OCI-LY1 (cell line): ENCODE data around the gene ZC3H10.

Source experiments
- H2AFZ ChIP-seq: fragments of 200-600 bp; sonication (generic), shearing (Covaris generic); 2 replicates; pipeline ENCODE4 v1.6.0; 2014; ENCODE audit warnings: antibody characterized with exemption, mild to moderate bottlenecking, low read length
- H3F3A ChIP-seq: fragments of 200-600 bp; sonication (generic), shearing (Covaris generic); 2 replicates; pipeline ENCODE4 v1.6.0; 2014; ENCODE audit warnings: mild to moderate bottlenecking, antibody characterized with exemption, low read length, moderate library complexity; ENCODE audit not compliant: insufficient read depth
- H3K27ac ChIP-seq: fragments of 200-600 bp; sonication (generic); 2 replicates; pipeline ENCODE4 v1.5.1; 2014; ENCODE audit warnings: low read length, mixed run types, mild to moderate bottlenecking, low read depth; ENCODE audit not compliant: poor library complexity, severe bottlenecking
- H3K27me3 ChIP-seq: fragments of 200-600 bp; sonication (generic); 2 replicates; pipeline ENCODE4 v1.6.0; 2014; ENCODE audit warnings: antibody characterized with exemption, mild to moderate bottlenecking, low read length, moderate library complexity; ENCODE audit not compliant: insufficient read depth
- H3K36me3 ChIP-seq: fragments of 200-600 bp; sonication (generic); 2 replicates; pipeline ENCODE4 v1.6.1; 2014; ENCODE audit warnings: mild to moderate bottlenecking, antibody characterized with exemption, low read length, moderate library complexity, mixed read lengths; ENCODE audit not compliant: insufficient read depth
- H3K4me1 ChIP-seq: fragments of 200-600 bp; sonication (generic); 2 replicates; pipeline ENCODE4 v1.5.1; 2014; ENCODE audit warnings: mild to moderate bottlenecking, low read length, moderate library complexity; ENCODE audit not compliant: insufficient read depth, severe bottlenecking
- H3K4me2 ChIP-seq: fragments of 200-600 bp; sonication (generic), shearing (Covaris generic); 2 replicates; pipeline ENCODE4 v1.6.1; 2014; ENCODE audit warnings: low read length
- H3K4me3 ChIP-seq: fragments of 200-600 bp; sonication (generic); 2 replicates; pipeline ENCODE4 v1.5.1; 2014; ENCODE audit warnings: low read length, low read depth, mild to moderate bottlenecking, mixed read lengths; ENCODE audit not compliant: poor library complexity, severe bottlenecking
- H3K79me2 ChIP-seq: fragments of 200-600 bp; shearing (Covaris generic); 2 replicates; pipeline ENCODE4 v1.6.1; 2016; ENCODE audit warnings: mixed run types, low read length, mixed read lengths; ENCODE audit not compliant: insufficient read depth
- H3K9ac ChIP-seq: fragments of 200-600 bp; sonication (generic), shearing (Covaris generic); 2 replicates; pipeline ENCODE4 v1.6.1; 2014; ENCODE audit warnings: mild to moderate bottlenecking, low read length, mixed read lengths
- H3K9me2 ChIP-seq: fragments of 200-600 bp; sonication (generic), shearing (Covaris generic); 2 replicates; pipeline ENCODE4 v1.6.1; 2014; ENCODE audit warnings: low read depth, mild to moderate bottlenecking, low read length, mixed read lengths
- H3K9me3 ChIP-seq: fragments of 200-600 bp; shearing (Covaris generic); 2 replicates; pipeline ENCODE4 v1.6.1; 2014; ENCODE audit warnings: low read length, mixed read lengths
- H4K20me1 ChIP-seq: fragments of 200-600 bp; sonication (generic), shearing (Covaris generic); 2 replicates; pipeline ENCODE4 v1.6.0; 2016; ENCODE audit warnings: mild to moderate bottlenecking, low read length; ENCODE audit not compliant: insufficient read depth
- CTCF ChIP-seq: fragments of 200-600 bp; sonication (generic), shearing (Covaris generic); IDR thresholded peaks from 2 replicates; pipeline ENCODE4 v1.5.1; 2017; ENCODE audit warnings: mild to moderate bottlenecking, antibody characterized with exemption, low read length, moderate library complexity, mixed read lengths
- EZH2 ChIP-seq: fragments of 200-600 bp; sonication (generic), shearing (Covaris generic); IDR thresholded peaks from 2 replicates; pipeline ENCODE4 v1.8.0; 2017; ENCODE audit warnings: borderline replicate concordance, mixed run types, mild to moderate bottlenecking, antibody characterized with exemption, low read length, moderate library complexity, mixed read lengths

ZC3H10 gene

GRCh38 chr12:56122637-56123036 is 4.6 kb downstream of the ZC3H10 start:
- peaks cover 51% of the 10 kb centered on the region for H3K4me1 ChIP-seq
- peaks cover 14% of the 10 kb centered on the region; the same call in 1 of the 2 replicates for H3K36me3 ChIP-seq
- H3K4me2 ChIP-seq, result no peak overlapping the region
- no peaks in the 10 kb centered on the region for H4K20me1 ChIP-seq
- no peak overlapping the region for H3K9ac ChIP-seq
- peaks cover 11% of the 10 kb centered on the region for H3F3A ChIP-seq
- no peak overlapping the region for H3K27ac ChIP-seq
- H3K79me2 ChIP-seq, result no peaks in the 10 kb centered on the region
- no peak overlapping the region for H3K4me3 ChIP-seq
- no peaks in the 10 kb centered on the region for H3K27me3 ChIP-seq
- no peaks in the 10 kb centered on the region for H3K9me2 ChIP-seq
- H3K9me3 ChIP-seq, result no peaks in the 10 kb centered on the region
- no peak for TF ChIP-seq CTCF
- no peak for TF ChIP-seq EZH2
- H2AFZ ChIP-seq, result no peak overlapping the region

- peaks cover 45% of the 10 kb centered on the region for H3K4me1 ChIP-seq
- TF ChIP-seq CTCF (no peak), EZH2 (no peak)
- no peak overlapping the region for H2AFZ ChIP-seq
- peaks cover 11% of the 10 kb centered on the region for H3F3A ChIP-seq
- no peaks in the 10 kb centered on the region for H3K9me2 ChIP-seq
- H3K4me3 ChIP-seq, result no peak overlapping the region
- H3K9me3 ChIP-seq, result no peaks in the 10 kb centered on the region
- H3K9ac ChIP-seq, result no peak overlapping the region; the same call in 1 of the 2 replicates
- H3K27me3 ChIP-seq, result no peaks in the 10 kb centered on the region
- H3K27ac ChIP-seq, result no peak overlapping the region
- peaks cover 12% of the 10 kb centered on the region; the same call in 1 of the 2 replicates for H3K36me3 ChIP-seq
- H4K20me1 ChIP-seq, result no peaks in the 10 kb centered on the region
- H3K4me2 ChIP-seq, result no peak overlapping the region
- no peaks in the 10 kb centered on the region for H3K79me2 ChIP-seq
Observed at GRCh38 chr12:56124133-56124532, 6.1 kb downstream of the ZC3H10 start.

DNA sequence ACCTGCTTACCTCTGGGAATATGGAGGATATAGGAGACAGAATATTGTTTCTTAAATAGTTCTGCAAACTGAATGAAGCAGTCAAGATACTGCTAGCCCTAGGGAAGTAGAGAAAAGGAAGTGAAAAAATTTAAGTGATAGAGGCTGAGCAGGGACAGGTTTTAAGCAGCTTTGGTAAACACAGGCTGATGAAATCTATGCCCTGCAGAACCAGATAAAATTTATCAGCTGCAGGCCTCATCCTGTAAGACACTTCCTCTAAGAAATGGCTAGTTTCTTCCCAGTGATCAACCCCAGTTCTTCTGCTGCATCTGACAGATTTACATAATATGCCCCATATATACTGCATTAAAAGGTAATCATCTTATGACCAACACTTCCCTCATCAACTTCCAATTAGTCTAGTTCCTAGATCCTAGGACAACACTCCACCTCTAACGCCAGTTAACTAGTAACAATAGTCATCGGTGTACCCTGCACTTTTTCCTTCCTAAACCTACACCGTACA is 8.7 kb downstream of the ZC3H10 start:
- Histone ChIP-seq H3K27me3 (no peaks in the 10 kb centered on the region), H3K79me2 (no peaks in the 10 kb centered on the region), H2AFZ (no peak overlapping the region), H3K36me3 (peaks cover 20% of the 10 kb centered on the region), H3K4me3 (peak overlapping the region; percentile 51), H3F3A (peaks cover 11% of the 10 kb centered on the region), H3K9me2 (no peaks in the 10 kb centered on the region), H4K20me1 (no peaks in the 10 kb centered on the region), H3K27ac (peak overlapping the region; percentile 92), H3K4me1 (peaks cover 42% of the 10 kb centered on the region), H3K4me2 (peak overlapping the region; percentile 67), H3K9me3 (no peaks in the 10 kb centered on the region), H3K9ac (peak overlapping the region; percentile 52; the same call in 1 of the 2 replicates)
- TF ChIP-seq CTCF, result no peak
- no peak for TF ChIP-seq EZH2
